GM10266 (cell line): ENCODE measurements around the gene KCNIP3.

Experiments used
- DNase-seq: peaks from one replicate; pipeline ENCODE4 v3.0.0; 2012; ENCODE audit errors: extremely low spot score
- TF ChIP-seq, protein P1 (sequence below): IDR thresholded peaks from 2 replicates; pipeline ENCODE4 v1.5.1; 2012; ENCODE audit warnings: mild to moderate bottlenecking, low read depth; ENCODE audit not compliant: control insufficient read depth, insufficient read depth; ENCODE audit errors: missing control alignments

KCNIP3 gene

DNA sequence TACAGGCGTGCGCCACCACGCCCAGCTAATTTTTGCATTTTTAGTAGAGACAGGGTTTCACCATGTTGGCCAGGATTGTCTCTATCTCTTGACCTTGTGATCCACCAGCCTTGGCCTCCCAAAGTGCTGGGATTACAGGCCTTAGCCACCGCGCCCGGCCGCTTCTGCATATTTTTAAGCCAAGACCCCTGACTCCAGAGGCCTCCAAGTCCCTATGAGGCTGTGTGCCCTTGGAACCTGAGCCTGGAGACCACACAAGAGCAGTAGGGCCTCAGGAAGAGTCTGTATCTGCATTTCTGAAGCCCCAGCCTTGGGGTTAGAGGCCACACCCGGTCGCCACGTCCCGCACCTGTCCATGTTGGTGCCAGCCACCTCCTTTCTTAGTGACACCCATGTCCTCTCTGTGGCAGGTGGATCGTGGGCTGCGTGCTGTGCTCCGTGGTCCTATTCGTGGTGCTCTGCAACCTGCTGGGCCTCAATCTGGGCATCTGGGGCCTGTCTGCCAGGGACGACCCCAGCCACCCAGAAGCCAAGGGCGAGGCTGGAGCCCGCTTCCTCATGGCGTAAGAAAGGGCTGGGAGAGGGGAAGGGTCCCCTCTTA lies 17.6 kb upstream of the KCNIP3 start:
- DNase-seq = no peak

DNA sequence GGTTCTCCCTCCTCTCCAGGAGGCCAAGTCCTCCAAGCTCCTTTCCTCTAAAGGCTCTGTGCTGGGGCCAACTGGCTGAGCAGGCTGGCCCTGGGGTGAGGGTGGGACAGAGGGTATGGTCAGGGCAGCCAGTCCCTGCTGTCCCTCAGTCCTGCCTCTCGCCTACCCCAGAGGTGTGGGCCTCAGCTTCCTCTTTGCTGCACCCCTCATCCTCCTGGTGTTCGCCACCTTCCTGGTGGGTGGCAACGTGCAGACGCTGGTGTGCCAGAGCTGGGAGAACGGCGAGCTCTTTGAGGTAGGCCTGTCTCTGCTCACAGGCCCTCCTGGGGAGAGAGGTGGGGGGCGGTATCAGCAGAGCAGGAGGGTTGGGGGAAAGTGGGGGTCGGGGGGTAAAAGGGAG lies 16.1 kb upstream of the KCNIP3 start:
- no peak for DNase-seq
- TF ChIP-seq, protein P1, sequence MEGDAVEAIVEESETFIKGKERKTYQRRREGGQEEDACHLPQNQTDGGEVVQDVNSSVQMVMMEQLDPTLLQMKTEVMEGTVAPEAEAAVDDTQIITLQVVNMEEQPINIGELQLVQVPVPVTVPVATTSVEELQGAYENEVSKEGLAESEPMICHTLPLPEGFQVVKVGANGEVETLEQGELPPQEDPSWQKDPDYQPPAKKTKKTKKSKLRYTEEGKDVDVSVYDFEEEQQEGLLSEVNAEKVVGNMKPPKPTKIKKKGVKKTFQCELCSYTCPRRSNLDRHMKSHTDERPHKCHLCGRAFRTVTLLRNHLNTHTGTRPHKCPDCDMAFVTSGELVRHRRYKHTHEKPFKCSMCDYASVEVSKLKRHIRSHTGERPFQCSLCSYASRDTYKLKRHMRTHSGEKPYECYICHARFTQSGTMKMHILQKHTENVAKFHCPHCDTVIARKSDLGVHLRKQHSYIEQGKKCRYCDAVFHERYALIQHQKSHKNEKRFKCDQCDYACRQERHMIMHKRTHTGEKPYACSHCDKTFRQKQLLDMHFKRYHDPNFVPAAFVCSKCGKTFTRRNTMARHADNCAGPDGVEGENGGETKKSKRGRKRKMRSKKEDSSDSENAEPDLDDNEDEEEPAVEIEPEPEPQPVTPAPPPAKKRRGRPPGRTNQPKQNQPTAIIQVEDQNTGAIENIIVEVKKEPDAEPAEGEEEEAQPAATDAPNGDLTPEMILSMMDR = no peak

More for the DNA sequence above, 17.6 kb upstream of the KCNIP3 start:
- TF ChIP-seq, protein P1 = no peak

DNA sequence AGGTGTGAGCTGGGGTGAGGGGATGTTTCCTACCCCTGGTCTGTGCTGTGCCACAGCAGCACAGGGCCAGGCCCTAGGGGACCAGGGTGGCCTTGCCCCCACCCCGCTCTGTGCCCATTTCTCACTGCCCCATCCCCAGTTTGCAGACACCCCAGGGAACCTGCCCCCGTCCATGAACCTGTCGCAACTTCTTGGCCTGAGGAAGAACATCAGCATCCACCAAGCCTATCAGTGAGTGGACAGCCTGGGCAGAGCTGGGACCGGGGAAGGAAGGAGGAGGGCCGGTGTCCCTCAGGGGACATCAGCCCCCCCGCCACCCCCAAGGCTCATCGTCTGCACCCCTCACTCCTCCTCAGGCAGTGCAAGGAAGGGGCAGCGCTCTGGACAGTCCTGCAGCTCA lies 15.4 kb upstream of the KCNIP3 start:
- DNase-seq = no peak
- TF ChIP-seq, protein P1 = no peak

DNA sequence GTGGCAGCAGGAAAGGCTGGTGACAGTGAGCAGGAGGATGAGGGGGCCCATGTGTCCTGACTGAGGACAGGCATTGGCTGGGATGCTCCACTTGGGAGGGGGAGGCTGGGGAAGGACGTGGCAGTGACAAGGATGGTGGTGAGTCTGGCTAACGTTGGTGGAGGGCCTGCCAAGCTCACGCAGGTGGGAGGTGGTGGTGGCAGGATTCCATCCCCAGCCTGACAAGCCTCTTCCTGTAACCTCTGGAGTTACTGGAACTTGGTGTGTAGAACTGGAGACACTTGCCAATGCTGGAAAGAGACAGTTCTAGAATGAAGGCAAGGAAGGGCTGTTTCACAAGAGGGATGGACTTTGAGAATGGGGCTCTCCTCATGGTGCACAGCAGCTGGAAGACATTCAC lies 14.7 kb upstream of the KCNIP3 start:
- TF ChIP-seq, protein P1 = no peak
- no peak for DNase-seq

DNA sequence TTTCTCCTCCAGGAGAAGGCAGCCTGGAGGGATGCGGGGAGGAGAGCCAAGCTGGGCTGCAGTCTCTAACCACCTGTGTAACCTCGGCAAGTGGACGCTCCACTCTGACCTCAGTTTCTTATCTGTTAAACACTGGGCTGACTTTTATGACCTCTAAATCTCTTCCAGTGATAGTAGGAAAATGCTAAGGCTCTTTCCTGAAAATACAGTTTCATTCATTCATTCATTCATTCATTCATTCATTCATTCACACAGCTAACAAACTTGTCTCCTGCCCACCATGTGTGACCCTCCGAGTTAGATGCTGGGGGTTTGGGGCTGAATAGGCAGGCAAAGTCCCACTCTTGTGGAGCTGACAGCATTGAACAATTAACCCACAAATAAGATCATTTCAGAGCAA lies 13.6 kb upstream of the KCNIP3 start:
- DNase-seq = no peak
- TF ChIP-seq, protein P1 = no peak

DNA sequence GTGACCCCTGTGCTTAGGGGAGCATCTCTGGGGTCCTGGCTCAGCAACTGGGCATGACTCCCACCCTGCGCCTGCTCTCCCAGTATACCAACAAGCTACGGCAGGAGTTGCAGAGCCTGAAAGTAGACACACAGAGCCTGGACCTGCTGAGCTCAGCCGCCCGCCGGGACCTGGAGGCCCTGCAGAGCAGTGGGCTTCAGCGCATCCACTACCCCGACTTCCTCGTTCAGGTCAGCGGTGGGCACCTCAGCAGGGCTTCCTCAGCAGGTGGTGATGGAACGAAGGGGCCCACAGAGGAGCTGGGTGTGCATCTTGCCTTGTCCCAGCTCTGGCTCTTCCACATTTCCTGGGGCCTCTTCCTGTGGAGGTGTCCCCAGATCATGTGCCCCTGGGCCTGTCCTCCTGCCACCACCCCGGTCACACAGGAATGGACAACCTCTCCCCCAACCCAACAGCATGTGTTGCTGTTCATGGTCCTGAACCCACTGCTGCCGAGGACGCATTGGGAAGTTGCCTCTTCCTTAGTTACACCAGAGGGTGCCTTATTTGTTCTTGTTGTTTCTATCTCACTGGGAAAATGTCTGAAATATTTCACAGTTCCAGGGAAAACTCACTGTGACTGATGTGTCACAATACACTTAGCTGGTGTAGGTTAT lies 12.1 kb upstream of the KCNIP3 start:
- TF ChIP-seq, protein P1 = no peak
- DNase-seq = no peak

DNA sequence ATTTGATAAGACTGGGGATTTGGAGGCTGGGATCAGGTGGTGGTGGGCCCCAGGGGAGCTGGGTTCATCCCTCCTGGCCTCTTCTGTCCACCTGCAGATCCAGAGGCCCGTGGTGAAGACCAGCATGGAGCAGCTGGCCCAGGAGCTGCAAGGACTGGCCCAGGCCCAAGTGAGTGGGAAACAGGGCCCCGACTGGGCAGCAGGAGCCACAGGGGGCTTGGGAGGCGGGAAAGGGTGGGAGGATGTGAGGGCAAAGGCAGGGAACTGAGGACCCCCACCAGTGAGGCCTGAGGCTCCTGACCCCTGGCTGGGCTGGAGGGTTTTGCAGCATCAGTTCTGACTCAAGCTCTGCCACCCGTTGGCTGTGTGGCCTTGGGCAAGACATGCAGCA lies 11.6 kb upstream of the KCNIP3 start:
- DNase-seq = no peak
- TF ChIP-seq, protein P1 = no peak
